Measurements from ENCODE around the gene SPOPL.

SPOPL gene

DNA sequence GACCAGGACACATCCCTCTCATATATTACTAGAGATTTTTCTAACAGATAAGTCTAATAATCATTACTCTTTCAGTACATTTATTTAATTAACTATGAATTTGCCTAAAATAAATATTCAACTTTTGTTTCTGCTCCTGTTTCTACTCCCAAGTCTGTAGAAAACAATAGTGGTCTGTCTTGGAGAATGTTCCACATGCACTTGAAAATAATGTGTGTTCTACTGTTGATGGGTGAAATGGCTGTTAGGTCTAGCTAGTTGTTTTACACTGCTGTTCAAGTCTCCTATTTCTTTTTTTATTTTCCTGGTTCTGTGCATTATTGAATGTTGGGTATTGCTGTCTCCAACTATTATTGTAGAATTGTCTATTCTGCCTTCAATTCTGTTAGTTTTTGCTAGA, 47.2 kb downstream of the SPOPL start:
- Mint-ChIP-seq H3K27me3 (ENCODE audit: low read depth, poor library complexity) (no peaks in the 10 kb centered on the region), H3K4me3 (no peak overlapping the region), H3K9me3 (peaks cover 11% of the 10 kb centered on the region), H3K27ac (no peak overlapping the region), H3K36me3 (ENCODE audit: low read depth) (peaks cover 36% of the 10 kb centered on the region), H3K4me1 (no peaks in the 10 kb centered on the region)
- DNase-seq, result no peak
- TF ChIP-seq, protein P1, sequence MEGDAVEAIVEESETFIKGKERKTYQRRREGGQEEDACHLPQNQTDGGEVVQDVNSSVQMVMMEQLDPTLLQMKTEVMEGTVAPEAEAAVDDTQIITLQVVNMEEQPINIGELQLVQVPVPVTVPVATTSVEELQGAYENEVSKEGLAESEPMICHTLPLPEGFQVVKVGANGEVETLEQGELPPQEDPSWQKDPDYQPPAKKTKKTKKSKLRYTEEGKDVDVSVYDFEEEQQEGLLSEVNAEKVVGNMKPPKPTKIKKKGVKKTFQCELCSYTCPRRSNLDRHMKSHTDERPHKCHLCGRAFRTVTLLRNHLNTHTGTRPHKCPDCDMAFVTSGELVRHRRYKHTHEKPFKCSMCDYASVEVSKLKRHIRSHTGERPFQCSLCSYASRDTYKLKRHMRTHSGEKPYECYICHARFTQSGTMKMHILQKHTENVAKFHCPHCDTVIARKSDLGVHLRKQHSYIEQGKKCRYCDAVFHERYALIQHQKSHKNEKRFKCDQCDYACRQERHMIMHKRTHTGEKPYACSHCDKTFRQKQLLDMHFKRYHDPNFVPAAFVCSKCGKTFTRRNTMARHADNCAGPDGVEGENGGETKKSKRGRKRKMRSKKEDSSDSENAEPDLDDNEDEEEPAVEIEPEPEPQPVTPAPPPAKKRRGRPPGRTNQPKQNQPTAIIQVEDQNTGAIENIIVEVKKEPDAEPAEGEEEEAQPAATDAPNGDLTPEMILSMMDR (IDR thresholded peaks at IDR 0.05), result no peak

DNA sequence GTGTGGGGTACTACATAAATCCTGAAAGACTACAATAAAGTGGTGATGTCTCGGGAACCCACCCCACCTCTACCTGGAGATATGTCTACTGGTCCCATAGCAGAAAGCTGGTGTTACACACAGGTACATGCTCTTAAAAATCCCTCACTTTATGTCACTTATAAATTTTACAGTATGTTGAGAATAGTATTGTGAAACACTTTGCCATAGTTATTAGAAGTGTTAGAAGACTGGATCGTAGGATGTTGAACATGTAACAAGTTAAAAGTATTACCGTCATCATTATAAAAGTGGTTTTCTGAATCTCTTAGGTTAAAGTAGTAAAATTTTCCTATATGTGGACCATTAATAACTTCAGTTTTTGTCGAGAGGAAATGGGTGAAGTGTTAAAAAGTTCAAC, 48.6 kb downstream of the SPOPL start:
- no peak for DNase-seq
- Mint-ChIP-seq H3K9me3 (peaks cover 3% of the 10 kb centered on the region), H3K27ac (no peak overlapping the region), H3K4me1 (no peaks in the 10 kb centered on the region), H3K27me3 (ENCODE audit: low read depth, poor library complexity) (no peaks in the 10 kb centered on the region), H3K4me3 (no peak overlapping the region), H3K36me3 (ENCODE audit: low read depth) (peaks cover 34% of the 10 kb centered on the region)
- TF ChIP-seq, protein P1 (IDR thresholded peaks at IDR 0.05), result no peak

DNA sequence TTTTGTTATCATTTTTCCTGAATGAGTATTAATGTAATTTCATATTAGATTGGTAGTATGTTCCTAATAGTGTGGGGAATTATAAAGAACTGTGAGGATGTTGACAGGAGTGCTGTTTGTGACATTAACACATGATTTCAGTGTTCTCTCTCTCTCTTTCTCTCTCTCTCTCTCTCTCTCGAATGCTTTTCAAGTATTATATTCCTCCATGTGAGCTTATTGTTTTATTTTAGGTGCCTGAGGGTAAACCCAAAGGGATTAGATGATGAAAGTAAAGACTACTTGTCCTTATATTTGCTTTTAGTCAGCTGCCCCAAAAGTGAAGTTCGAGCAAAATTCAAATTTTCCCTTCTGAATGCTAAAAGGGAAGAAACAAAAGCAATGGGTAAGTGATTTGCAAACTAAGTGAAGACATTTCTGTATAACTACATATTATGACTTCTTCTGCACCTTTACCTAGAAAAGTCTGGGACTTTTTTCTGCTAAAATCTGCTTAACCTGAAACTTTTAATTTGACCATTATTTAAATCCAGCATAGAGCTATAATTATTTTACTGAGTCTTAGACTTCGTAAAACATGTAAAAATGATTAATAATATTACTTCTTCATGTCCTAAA, 49.2 kb downstream of the SPOPL start:
- TF ChIP-seq, protein P1 (IDR thresholded peaks at IDR 0.05), result no peak
- DNase-seq, result no peak
- Mint-ChIP-seq H3K9me3 (no peaks in the 10 kb centered on the region), H3K27ac (no peak overlapping the region), H3K27me3 (ENCODE audit: low read depth, poor library complexity) (no peaks in the 10 kb centered on the region), H3K4me3 (no peak overlapping the region), H3K36me3 (ENCODE audit: low read depth) (peaks cover 34% of the 10 kb centered on the region), H3K4me1 (no peaks in the 10 kb centered on the region)

DNA sequence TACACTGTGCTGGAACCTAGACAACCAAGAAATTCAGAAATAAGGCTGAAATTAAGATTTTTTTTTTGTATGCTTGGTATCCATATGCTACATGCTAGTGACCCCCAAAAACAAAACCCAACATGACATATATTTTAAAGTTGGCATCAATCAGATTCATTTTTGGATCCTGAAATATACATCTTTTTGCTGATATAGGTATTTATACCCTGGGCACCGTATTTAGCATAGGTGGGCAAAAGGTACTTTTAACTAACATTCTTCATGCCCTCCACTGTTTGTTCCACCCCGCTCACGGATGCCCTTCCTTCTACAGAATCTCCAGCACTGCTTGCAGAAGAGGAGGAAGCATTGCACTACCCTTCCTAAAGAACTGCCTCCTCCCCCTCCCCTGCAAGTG, 52.6 kb downstream of the SPOPL start:
- Mint-ChIP-seq H3K4me3 (no peak overlapping the region), H3K36me3 (ENCODE audit: low read depth) (peaks cover 44% of the 10 kb centered on the region), H3K27me3 (ENCODE audit: low read depth, poor library complexity) (no peaks in the 10 kb centered on the region)

DNA sequence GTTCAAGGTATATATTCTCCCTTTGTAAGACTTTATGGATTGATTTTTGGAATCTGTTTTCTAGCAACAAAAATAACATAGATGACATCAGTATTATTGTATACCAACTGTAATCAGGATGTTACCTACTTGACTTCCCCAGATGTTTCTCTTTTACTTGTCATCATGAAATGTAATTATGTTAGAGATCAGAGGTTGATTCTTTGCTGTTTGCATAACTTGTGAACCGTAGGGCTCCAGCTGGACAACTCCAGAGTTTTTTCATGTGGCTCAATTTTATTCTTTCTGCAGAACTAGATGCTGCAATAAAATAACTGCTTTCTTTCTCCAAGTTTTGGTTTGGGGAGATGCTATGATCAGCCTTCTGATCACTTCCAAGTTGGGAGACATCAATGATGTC, 58.1 kb downstream of the SPOPL start:
- H3K27ac Mint-ChIP-seq, result no peak overlapping the region
- H3K27me3 Mint-ChIP-seq (ENCODE audit: low read depth, poor library complexity), result no peaks in the 10 kb centered on the region
- H3K9me3 Mint-ChIP-seq, result no peaks in the 10 kb centered on the region
- H3K36me3 Mint-ChIP-seq (ENCODE audit: low read depth), result peaks cover 66% of the 10 kb centered on the region
- TF ChIP-seq, protein P1 (IDR thresholded peaks at IDR 0.05), result no peak
- no peak for DNase-seq
- H3K4me1 Mint-ChIP-seq, result no peaks in the 10 kb centered on the region
- no peak overlapping the region for H3K4me3 Mint-ChIP-seq

More for the DNA sequence above, 52.6 kb downstream of the SPOPL start:
- Mint-ChIP-seq H3K9me3 (no peaks in the 10 kb centered on the region), H3K4me1 (no peaks in the 10 kb centered on the region), H3K27ac (no peak overlapping the region)
- TF ChIP-seq, protein P1 (IDR thresholded peaks at IDR 0.05), result no peak
- no peak for DNase-seq

DNA sequence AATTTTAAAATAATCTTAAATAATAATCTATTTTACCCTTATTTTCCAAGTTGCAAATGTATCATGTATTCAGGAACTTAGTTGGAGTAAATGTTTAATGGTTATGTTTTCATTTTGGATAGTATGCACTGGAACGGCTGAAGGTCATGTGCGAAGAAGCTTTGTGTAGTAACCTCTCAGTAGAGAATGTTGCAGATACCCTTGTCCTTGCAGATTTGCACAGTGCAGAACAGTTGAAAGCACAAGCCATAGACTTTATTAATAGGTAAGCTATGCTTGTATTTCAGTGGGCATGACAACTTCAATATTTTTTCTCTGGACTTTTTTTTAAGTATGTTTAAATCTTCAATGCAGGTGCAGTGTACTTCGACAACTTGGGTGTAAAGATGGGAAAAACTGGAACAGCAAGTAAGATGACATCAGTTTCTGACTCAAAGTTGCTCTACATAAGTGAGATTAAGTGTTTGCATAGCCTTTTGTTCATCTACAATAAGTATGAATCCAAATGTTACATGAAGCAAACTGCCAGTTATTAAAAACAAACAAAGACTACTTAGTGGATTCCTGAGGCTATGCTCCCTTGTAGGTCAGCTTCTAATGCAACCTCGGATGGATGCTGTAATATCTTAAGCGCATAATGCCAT, 63.1 kb downstream of the SPOPL start:
- no peaks in the 10 kb centered on the region for H3K4me1 Mint-ChIP-seq
- no peaks in the 10 kb centered on the region for H3K27me3 Mint-ChIP-seq (ENCODE audit: low read depth, poor library complexity)
- TF ChIP-seq, protein P1 (IDR thresholded peaks at IDR 0.05), result no peak
- no peak overlapping the region for H3K27ac Mint-ChIP-seq
- H3K4me3 Mint-ChIP-seq, result no peak overlapping the region
- H3K36me3 Mint-ChIP-seq (ENCODE audit: low read depth), result peaks cover 42% of the 10 kb centered on the region
- no peaks in the 10 kb centered on the region for H3K9me3 Mint-ChIP-seq
- DNase-seq, result no peak
